ENCODE measurements around the gene KCNN4.
A peak's percentile ranks its signal among the peaks of the same experiment; 100 is the strongest.
"Not testable (repeated sequence)": the region's sequence is repeated elsewhere in the genome, so short reads cannot be mapped to it uniquely, and the experiment has no call there.

Gene KCNN4

DNA sequence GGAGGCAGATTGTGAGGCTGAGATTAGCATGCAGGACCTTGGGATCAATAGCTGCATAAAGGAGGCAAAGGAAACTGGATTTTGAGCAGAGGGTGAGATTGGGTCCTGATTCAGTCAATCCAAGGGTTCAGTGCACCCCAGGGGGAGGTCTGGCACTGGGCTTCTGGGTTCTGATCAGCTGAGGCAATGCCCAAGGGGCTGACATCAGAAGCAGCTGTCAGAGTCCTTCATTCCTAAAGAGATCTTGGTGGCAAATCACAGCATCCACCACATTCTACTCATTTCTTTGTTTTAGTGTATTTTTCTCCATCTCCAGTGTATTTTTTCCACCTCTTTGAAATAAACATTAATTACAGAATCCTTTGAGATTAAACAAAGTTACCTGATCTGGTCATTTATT is 26.9 kb upstream of the KCNN4 start:
- no peak for DNase-seq
- ATAC-seq: no peak
- no peaks in the 10 kb centered on the region for H3K4me1 Mint-ChIP-seq
- peaks cover 13% of the 10 kb centered on the region for H3K27me3 Mint-ChIP-seq
- H3K9me3 Mint-ChIP-seq: no peaks in the 10 kb centered on the region
- H3K36me3 Mint-ChIP-seq (ENCODE audit: low read depth): no peaks in the 10 kb centered on the region
- no peak overlapping the region for H3K27ac Mint-ChIP-seq
- H3K4me3 Mint-ChIP-seq: no peak overlapping the region

DNA sequence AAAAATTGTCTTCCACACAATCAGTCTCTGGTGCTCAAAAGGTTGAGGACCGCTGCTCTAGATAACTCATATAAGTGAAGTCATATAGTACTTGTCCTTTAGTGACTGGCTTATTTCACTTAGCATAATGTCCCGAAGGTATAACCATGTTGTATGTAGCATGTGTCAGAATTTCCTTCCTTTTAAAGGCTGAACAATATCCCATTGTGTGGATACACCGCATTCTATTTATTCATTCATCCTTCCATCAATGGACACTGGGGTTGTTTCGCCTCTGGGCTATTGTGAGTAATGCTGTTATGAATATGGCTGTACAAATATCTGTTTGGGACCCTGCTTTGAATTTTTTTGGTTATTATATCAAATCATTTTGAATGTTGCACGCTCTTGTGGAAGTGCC is 26.1 kb upstream of the KCNN4 start:
- no peak overlapping the region for H3K4me3 Mint-ChIP-seq
- no peaks in the 10 kb centered on the region for H3K36me3 Mint-ChIP-seq (ENCODE audit: low read depth)
- H3K27ac Mint-ChIP-seq: no peak overlapping the region
- no peaks in the 10 kb centered on the region for H3K9me3 Mint-ChIP-seq
- no peaks in the 10 kb centered on the region for H3K4me1 Mint-ChIP-seq
- H3K27me3 Mint-ChIP-seq: peaks cover 13% of the 10 kb centered on the region
- ATAC-seq: no peak
- no peak for DNase-seq

DNA sequence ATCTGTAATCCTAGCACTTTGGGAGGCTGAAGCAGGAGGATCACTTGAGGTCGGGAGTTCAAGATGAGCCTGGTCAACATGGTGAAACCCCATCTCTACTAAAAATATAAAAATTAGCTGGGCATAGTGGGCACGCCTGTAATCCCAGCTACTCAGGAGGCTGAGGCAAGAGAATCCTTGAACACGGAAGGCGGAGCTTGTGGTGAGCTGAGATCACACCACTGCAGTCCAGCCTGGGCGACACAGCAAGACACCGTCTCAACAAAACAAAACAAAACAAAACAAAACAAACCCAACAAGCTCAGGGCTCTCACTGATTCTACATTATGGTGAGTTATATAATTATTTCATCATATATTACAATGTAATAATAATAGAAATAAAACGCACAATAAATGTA is 25.6 kb upstream of the KCNN4 start:
- H3K4me1 Mint-ChIP-seq; DNase-seq; H3K9me3 Mint-ChIP-seq; H3K36me3 Mint-ChIP-seq (ENCODE audit: low read depth); H3K27ac Mint-ChIP-seq; H3K4me3 Mint-ChIP-seq; ATAC-seq: not testable (repeated sequence)
- peaks cover 13% of the 10 kb centered on the region for H3K27me3 Mint-ChIP-seq

GRCh38 chr19:43804432-43804831 is 23.7 kb upstream of the KCNN4 start:
- no peaks in the 10 kb centered on the region for H3K9me3 Mint-ChIP-seq
- no peak for DNase-seq
- H3K4me3 Mint-ChIP-seq: no peak overlapping the region
- peaks cover 9% of the 10 kb centered on the region for H3K27me3 Mint-ChIP-seq
- no peak overlapping the region for H3K27ac Mint-ChIP-seq
- no peak for ATAC-seq
- H3K4me1 Mint-ChIP-seq: no peaks in the 10 kb centered on the region
- no peaks in the 10 kb centered on the region for H3K36me3 Mint-ChIP-seq (ENCODE audit: low read depth)

GRCh38 chr19:43802216-43802951 is 21.6 kb upstream of the KCNN4 start, which contains the start of gene LYPD5:
Gene LYPD5, minus strand, starts transcription at chr19:43802447. Its CDS starts 67 bp downstream, at chr19:43802380.
- no peaks in the 10 kb centered on the region for H3K36me3 Mint-ChIP-seq (ENCODE audit: low read depth)
- H3K4me1 Mint-ChIP-seq: peaks cover 6% of the 10 kb centered on the region
- DNase-seq (no peak), ATAC-seq (no peak)
- H3K27ac Mint-ChIP-seq: no peak within 1 kb of the TSS
- H3K9me3 Mint-ChIP-seq: no peaks in the 10 kb centered on the region
- H3K27me3 Mint-ChIP-seq: peaks cover 14% of the 10 kb centered on the region
- no peak within 1 kb of the TSS for H3K4me3 Mint-ChIP-seq

- H3K4me3 Mint-ChIP-seq: peak overlapping the region; percentile 76
- H3K9me3 Mint-ChIP-seq: peaks cover 3% of the 10 kb centered on the region
- no peak for DNase-seq
- no peak overlapping the region for H3K27ac Mint-ChIP-seq
- peaks cover 22% of the 10 kb centered on the region for H3K27me3 Mint-ChIP-seq
- no peaks in the 10 kb centered on the region for H3K36me3 Mint-ChIP-seq (ENCODE audit: low read depth)
- ATAC-seq: no peak
- H3K4me1 Mint-ChIP-seq: peaks cover 6% of the 10 kb centered on the region
Measured at GRCh38 chr19:43799502-43800142, 18.8 kb upstream of the KCNN4 start.

DNA sequence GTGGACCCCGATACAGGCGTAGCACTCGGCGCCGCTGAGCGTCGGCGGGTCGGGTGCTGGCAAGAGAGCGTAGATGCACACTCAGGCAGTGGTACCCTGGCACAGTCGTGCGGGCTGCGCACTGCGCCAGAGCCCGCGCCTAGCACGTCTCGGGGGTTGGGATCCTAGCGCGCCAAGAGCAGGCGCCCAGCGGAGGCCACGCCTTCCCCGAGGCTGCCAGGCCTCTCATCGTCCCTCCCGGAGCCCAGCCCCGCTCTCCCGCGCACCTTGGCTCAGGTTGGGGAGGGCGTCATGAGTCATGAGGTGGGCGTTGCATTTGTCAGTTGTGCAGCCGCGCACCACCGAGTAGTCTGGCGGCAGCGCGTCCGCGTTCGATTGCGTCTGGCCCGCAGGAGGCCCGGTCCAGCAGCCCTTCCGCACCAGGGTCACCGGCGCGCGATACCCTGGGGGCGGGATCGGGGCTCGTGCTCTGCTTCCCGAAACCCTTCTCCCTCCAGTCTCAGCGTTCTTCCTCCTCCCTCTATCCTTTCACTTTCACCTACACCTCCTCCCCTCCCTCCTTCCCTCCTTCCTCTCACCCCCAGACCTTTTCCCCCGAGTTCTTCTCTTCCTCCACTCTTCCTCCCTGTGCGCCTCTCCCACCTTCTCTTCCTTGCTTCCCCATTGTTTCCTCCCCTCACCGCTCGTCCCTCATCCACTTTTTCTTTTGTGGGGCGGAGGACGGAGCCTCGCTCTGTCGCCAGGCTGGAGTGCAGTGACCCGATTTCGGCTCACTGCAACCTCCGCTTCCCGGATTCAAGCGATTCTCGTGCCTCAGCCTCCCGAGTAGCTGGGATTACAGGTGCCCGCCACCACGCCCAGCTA is 18.0 kb upstream of the KCNN4 start:
- ATAC-seq: peak; percentile 86
- peaks cover 3% of the 10 kb centered on the region for H3K9me3 Mint-ChIP-seq
- no peak overlapping the region for H3K27ac Mint-ChIP-seq
- no peaks in the 10 kb centered on the region for H3K36me3 Mint-ChIP-seq (ENCODE audit: low read depth)
- peaks cover 6% of the 10 kb centered on the region for H3K4me1 Mint-ChIP-seq
- peaks cover 22% of the 10 kb centered on the region for H3K27me3 Mint-ChIP-seq
- DNase-seq: peak; percentile 75
- peak overlapping the region; percentile 76 for H3K4me3 Mint-ChIP-seq

- no peak for DNase-seq
- ATAC-seq: peak; percentile 3
- Mint-ChIP-seq H3K27ac (no peak overlapping the region), H3K4me3 (peak overlapping the region; percentile 76), H3K4me1 (peaks cover 6% of the 10 kb centered on the region), H3K27me3 (peaks cover 26% of the 10 kb centered on the region), H3K36me3 (ENCODE audit: low read depth) (no peaks in the 10 kb centered on the region), H3K9me3 (peaks cover 3% of the 10 kb centered on the region)
Measured at GRCh38 chr19:43798026-43798545, 17.3 kb upstream of the KCNN4 start.

GRCh38 chr19:43797556-43797955 is 16.8 kb upstream of the KCNN4 start:
- Mint-ChIP-seq H3K27me3 (peaks cover 26% of the 10 kb centered on the region), H3K4me3 (peak overlapping the region; percentile 25), H3K27ac (no peak overlapping the region), H3K9me3 (peaks cover 3% of the 10 kb centered on the region), H3K36me3 (ENCODE audit: low read depth) (no peaks in the 10 kb centered on the region), H3K4me1 (peaks cover 6% of the 10 kb centered on the region)
- no peak for ATAC-seq
- DNase-seq: no peak

DNA sequence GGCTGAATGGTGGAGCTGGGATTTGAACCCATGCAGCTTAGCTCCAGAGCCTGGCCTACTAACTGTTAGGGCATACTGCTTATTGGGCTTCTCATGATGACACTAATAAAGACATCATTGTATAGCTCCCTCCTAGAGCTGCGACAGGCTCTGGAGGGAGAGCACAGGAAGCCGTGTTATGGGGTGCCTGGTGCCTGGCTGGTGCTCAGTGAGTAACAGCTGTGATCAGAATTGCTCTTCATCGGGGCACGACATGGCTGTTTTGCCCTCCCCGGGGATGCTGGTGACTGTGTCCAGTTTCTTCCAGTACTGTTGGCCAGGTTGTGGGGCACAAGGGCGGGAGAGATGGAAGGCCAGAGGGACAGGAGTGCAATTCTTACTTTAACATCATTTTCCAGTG is 16.3 kb upstream of the KCNN4 start:
- no peak overlapping the region for H3K27ac Mint-ChIP-seq
- ATAC-seq (no peak), DNase-seq (no peak)
- H3K4me3 Mint-ChIP-seq: no peak overlapping the region
- peaks cover 6% of the 10 kb centered on the region for H3K4me1 Mint-ChIP-seq
- H3K9me3 Mint-ChIP-seq: peaks cover 3% of the 10 kb centered on the region
- peaks cover 29% of the 10 kb centered on the region for H3K27me3 Mint-ChIP-seq
- no peaks in the 10 kb centered on the region for H3K36me3 Mint-ChIP-seq (ENCODE audit: low read depth)

- H3K27ac Mint-ChIP-seq: no peak overlapping the region
- no peaks in the 10 kb centered on the region for H3K4me1 Mint-ChIP-seq
- no peak overlapping the region for H3K4me3 Mint-ChIP-seq
- peaks cover 15% of the 10 kb centered on the region for H3K27me3 Mint-ChIP-seq
- no peaks in the 10 kb centered on the region for H3K36me3 Mint-ChIP-seq (ENCODE audit: low read depth)
- no peak for ATAC-seq
- H3K9me3 Mint-ChIP-seq: no peaks in the 10 kb centered on the region
- no peak for DNase-seq
Measured at GRCh38 chr19:43790587-43790986, 9.8 kb upstream of the KCNN4 start.

- H3K4me1 Mint-ChIP-seq: peaks cover 12% of the 10 kb centered on the region
- H3K36me3 Mint-ChIP-seq (ENCODE audit: low read depth): no peaks in the 10 kb centered on the region
- peaks cover 13% of the 10 kb centered on the region for H3K27me3 Mint-ChIP-seq
- no peak for DNase-seq
- H3K4me3 Mint-ChIP-seq: no peak overlapping the region
- H3K9me3 Mint-ChIP-seq: no peaks in the 10 kb centered on the region
- H3K27ac Mint-ChIP-seq: no peak overlapping the region
- ATAC-seq: no peak
Measured at GRCh38 chr19:43789029-43789428, 8.3 kb upstream of the KCNN4 start.

DNA sequence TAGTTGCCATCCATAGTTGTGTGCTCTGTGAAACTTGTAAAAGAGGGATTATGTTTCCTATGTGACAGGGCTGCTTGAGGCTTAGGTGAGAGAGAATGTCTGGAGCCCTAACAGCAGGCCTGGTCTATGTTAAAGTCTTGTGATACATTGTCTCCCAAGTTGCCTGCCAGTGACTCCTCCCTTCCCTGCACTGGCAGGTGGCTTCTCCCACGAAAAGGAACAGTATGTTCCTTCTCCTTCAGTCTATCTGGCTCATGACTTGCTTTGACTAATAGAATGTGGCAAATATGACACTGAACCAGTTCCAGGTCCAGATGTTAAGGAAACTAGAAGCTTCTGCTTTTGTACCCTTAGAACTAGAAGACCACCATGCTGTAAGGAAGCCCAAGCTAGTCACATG is 5.9 kb upstream of the KCNN4 start:
- Mint-ChIP-seq H3K4me3 (no peak overlapping the region), H3K9me3 (no peaks in the 10 kb centered on the region), H3K27ac (no peak overlapping the region), H3K27me3 (peaks cover 6% of the 10 kb centered on the region), H3K36me3 (ENCODE audit: low read depth) (no peaks in the 10 kb centered on the region), H3K4me1 (peaks cover 32% of the 10 kb centered on the region)
- ATAC-seq (no peak), DNase-seq (no peak)

DNA sequence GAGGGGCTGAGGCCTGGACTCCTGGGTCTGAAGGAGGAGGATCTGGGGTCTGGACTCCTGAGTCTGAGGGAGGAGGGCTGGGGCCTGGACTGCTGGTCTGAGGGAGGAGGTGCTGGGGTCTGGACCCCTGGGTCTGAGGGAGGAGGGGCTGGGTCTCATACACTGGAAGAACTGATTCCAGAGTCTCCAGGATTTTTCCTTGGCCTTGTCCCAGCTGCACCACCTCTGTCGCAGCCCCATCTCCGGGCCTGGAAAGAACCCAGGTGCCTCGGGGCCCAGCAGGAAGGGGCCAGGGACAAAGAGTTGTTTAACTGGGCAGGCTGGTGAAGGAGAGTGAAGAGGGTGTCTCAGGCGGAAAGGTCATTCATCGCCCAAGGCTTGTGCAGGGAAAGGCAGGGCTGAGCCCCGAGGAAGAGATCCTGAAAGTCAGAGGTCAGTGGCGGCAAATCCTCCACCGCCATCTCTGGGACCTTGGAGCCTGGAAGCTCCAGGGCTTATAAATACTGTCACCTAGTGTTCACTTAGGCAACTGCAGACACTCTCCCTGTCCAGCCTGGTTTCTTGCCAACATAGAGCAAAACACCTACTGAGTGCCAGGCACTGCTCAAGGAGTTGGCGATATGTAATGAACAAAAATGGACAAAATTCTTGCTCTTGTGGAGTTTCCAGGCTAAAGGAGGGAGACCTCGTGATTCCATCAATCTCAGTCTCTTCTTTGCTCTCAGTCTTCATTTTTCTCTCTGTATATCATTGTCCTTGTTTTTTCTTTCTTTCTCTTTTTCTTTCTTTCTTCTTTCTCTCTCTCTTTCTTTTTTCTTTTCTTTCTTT is 4.4 kb upstream of the KCNN4 start:
- Mint-ChIP-seq H3K27ac (peak overlapping the region; percentile 81), H3K4me1 (peaks cover 39% of the 10 kb centered on the region), H3K4me3 (peak overlapping the region; percentile 61), H3K36me3 (ENCODE audit: low read depth) (no peaks in the 10 kb centered on the region), H3K27me3 (peaks cover 4% of the 10 kb centered on the region), H3K9me3 (no peaks in the 10 kb centered on the region)
- DNase-seq: peak; percentile 54
- no peak for ATAC-seq

Measured in activated naive CD8-positive, alpha-beta T cell treated with anti-CD3 and anti-CD28 coated beads, Interleukin-2, amount 50 U/mL, for 24 hours (primary cell).